GM12872 (cell line): ENCODE data around the gene TPP1.

Experiments used
- CTCF ChIP-seq: IDR thresholded peaks from 3 replicates; pipeline ENCODE4 v1.5.1; 2011; ENCODE audit warnings: low read depth, mild to moderate bottlenecking, low read length, moderate library complexity; ENCODE audit not compliant: insufficient read depth

The TPP1 gene

GRCh38 chr11:6618117-6619003 is 862 bp downstream of the TPP1 start:
- TF ChIP-seq CTCF: 0 out of 3 replicates have a peak, but pooled peaks have one; percentile 5

- TF ChIP-seq CTCF: no peak
Observed at GRCh38 chr11:6617315-6617781, 1.9 kb downstream of the TPP1 start.

DNA sequence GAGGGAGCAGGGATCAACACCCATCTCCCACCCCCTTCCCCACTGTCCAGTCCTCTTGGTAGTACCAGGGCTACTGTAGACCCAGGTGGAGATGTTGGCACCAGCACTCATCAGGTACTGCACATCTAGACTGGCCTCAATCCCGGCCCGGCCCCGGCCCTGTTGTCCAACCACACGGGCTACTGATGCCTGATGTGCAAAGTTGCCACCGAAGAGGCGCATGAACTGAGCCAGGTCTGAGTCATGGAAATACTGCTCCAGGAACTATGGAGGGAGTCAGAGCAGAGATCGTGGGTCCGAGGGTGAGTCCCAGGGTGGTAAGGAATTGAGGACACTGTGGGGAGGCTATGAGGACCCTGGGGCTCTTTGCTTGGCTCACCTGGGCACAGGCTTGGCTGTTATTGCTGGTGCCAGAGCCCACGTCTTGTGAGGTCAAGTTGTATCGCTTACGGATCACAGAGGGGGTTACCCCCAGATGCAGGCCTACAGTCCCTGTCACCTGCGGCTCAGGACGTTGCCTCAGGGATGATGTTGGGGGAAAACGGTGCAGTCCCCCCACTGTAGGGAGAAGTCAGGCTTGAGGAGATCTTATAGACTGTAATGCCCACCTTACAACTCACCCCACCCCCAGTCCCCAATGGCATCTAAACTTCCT is 2.5 kb downstream of the TPP1 start:
- TF ChIP-seq CTCF: no peak

DNA sequence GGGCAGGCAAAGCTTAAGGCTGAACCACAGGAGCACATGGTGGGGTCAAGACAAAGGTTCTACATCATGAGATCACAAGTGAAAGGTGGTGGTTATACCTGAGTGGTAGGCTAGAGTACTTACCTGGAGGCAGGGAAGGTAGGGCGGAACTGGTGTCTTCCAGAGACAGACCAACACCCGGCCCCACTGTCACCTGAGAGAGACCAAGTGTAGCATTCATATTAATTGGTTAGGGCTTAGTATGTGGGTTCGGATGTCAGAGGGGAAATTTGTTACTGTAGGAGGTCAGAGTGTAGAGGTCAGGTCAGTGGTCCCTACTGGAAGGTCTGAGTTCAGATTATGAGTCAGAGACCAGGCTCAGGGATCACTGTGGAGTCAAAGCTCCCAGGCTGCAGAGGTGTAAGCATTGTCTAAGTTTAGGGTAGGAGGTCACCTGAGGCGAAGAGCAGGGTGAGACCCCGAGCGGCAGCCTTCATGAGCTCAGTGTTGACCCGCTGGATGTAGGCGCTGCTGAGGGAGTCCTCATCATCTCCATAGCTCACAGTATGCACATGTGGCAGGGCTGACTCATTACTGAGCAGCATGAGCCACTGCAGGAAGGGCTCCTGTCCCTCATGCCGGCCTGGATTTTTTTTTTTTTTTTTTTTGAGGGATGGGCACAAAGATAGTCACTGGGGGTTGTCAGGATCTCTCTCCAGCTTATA is 3.2 kb downstream of the TPP1 start:
- no peak for TF ChIP-seq CTCF

DNA sequence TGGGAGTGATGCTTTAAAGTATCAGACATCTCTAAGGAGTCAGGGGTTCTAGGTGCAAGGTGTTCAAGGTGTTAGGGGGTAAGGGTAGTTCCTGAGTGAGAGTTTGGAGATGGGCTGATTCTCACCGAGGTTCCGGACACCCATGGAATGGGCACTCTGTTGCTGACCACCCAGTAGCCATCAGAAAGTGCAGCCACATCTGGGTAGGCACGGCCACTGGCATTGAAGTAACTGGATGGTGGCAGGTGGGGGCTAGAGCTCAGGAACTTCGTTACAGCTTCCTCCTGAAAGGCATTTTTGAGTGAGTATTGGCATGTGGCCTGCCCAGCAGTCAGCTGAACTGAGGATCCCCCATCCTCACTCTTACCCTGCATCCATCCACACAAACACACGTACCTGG is 4.2 kb downstream of the TPP1 start:
- TF ChIP-seq CTCF: no peak

- no peak for TF ChIP-seq CTCF
Observed at GRCh38 chr11:6614446-6614845, 4.8 kb downstream of the TPP1 start.

DNA sequence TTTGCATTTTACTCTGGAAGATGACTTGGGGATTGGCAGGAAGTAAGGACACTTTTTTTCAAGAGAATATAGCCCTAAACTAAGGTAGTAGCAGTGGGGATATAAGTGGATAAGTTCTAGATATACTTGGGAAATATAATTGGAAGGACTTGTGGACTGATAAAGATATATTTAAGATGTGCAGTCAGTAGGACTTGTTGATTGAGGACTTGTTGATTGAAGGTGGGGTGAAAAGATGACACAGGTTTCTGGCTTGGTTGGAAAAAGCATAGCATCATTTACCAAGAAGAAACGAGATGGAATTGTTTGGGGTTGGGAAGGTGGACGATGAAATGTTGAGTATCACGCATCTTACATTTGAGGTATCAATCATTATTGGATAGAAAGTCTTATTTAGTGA is 5.7 kb downstream of the TPP1 start:
- no peak for TF ChIP-seq CTCF
